HEK293 (cell line): ENCODE measurements around the gene OPHN1.

Experiments
- CTCF ChIA-PET: fragments of 350-600 bp; formaldehyde crosslinking; extraction: SDS; loops from one replicate; lab custom pipeline; 2021; ENCODE audit warnings: antibody characterized with exemption; lab: Yijun Ruan, JAX
- POLR2A ChIA-PET: fragments of 300-600 bp; formaldehyde crosslinking; extraction: SDS; loops from one replicate; lab custom pipeline; 2020; ENCODE audit warnings: antibody characterized with exemption, inconsistent platforms; lab: Yijun Ruan, JAX
- H3K27ac ChIP-seq: fragments of 200-500 bp; sonication (Bioruptor generic); 2 replicates; pipeline ENCODE4 v1.5.1; 2014; ENCODE audit warnings: low read depth, low read length, control low read depth, inconsistent platforms; ENCODE audit errors: extremely low read depth
- H3K36me3 ChIP-seq, 2 experiments: fragments of 200-500 bp in 1 of 2; sonication (Bioruptor generic) in 1 of 2; 1 replicate in 1 of 2; 2 replicates in 1 of 2; pipeline ENCODE4 v1.5.1; 2014 to 2017; ENCODE audit warnings: inconsistent platforms in 2 of 2, low read length in 2 of 2; ENCODE audit not compliant: control insufficient read depth in 2 of 2, insufficient read depth in 1 of 2
- H3K4me1 ChIP-seq: fragments of 200-500 bp; sonication (Bioruptor generic); 2 replicates; pipeline ENCODE4 v1.5.1; 2014; ENCODE audit warnings: mild to moderate bottlenecking, low read length, inconsistent platforms; ENCODE audit not compliant: control insufficient read depth, insufficient read depth
- H3K4me3 ChIP-seq: 2 replicates; pipeline ENCODE4 v1.5.1; 2011; ENCODE audit warnings: low read depth, mild to moderate bottlenecking, control low read depth, low read length, moderate library complexity
- H3K9me3 ChIP-seq: fragments of 200-500 bp; sonication (Bioruptor generic); 2 replicates; pipeline ENCODE4 v1.5.1; 2014; ENCODE audit warnings: low read depth, low read length, inconsistent platforms; ENCODE audit not compliant: control insufficient read depth, insufficient read depth
- ATF2 ChIP-seq: fragments of 450-650 bp; formaldehyde crosslinking; IDR thresholded peaks from 2 replicates; pipeline ENCODE4 v1.5.1; 2016; ENCODE audit warnings: missing biosample characterization, missing genetic modification characterization, low read depth
- GLI2 ChIP-seq: fragments of 450-650 bp; formaldehyde crosslinking; IDR thresholded peaks from 2 replicates; pipeline ENCODE4; 2017; ENCODE audit warnings: missing biosample characterization, missing genetic modification characterization, low read depth, borderline replicate concordance
- PRDM1 ChIP-seq: fragments of 450-650 bp; formaldehyde crosslinking; IDR thresholded peaks from 2 replicates; pipeline ENCODE4; 2016; ENCODE audit warnings: missing biosample characterization, missing genetic modification characterization
- PRDM10 ChIP-seq: fragments of 450-650 bp; formaldehyde crosslinking; IDR thresholded peaks from 2 replicates; pipeline ENCODE4 v1.5.1; 2016; ENCODE audit warnings: missing biosample characterization, missing genetic modification characterization
- TRIM28 ChIP-seq: IDR thresholded peaks from 2 replicates; pipeline ENCODE4 v1.6.1; 2011; ENCODE audit warnings: low read length, control low read depth, borderline replicate concordance
- ZBTB17 ChIP-seq: fragments of 450-650 bp; formaldehyde crosslinking; IDR thresholded peaks from 2 replicates; pipeline ENCODE4 v1.5.1; 2016; ENCODE audit warnings: missing biosample characterization, missing genetic modification characterization
- ZNF132 ChIP-seq: fragments of 450-650 bp; formaldehyde crosslinking; IDR thresholded peaks from 2 replicates; pipeline ENCODE4 v1.5.1; 2017; ENCODE audit warnings: missing biosample characterization, missing genetic modification characterization, borderline replicate concordance
- ZNF140 ChIP-seq: fragments of 450-650 bp; formaldehyde crosslinking; IDR thresholded peaks from 2 replicates; pipeline ENCODE4 v1.5.1; 2016; ENCODE audit warnings: missing biosample characterization, missing genetic modification characterization
- ZNF16 ChIP-seq: fragments of 450-650 bp; formaldehyde crosslinking; IDR thresholded peaks from 2 replicates; pipeline ENCODE4 v1.5.1; 2016; ENCODE audit warnings: low read depth, missing biosample characterization, missing genetic modification characterization
- ZNF175 ChIP-seq: fragments of 450-650 bp; formaldehyde crosslinking; IDR thresholded peaks from 2 replicates; pipeline ENCODE4 v1.5.1; 2016; ENCODE audit warnings: missing biosample characterization, missing genetic modification characterization
- ZNF2 ChIP-seq: fragments of 450-650 bp; formaldehyde crosslinking; IDR thresholded peaks from 2 replicates; pipeline ENCODE4 v1.5.1; 2016; ENCODE audit warnings: missing biosample characterization, missing genetic modification characterization
- ZNF311 ChIP-seq: fragments of 450-650 bp; formaldehyde crosslinking; IDR thresholded peaks from 2 replicates; pipeline ENCODE4 v1.5.1; 2017; ENCODE audit warnings: missing biosample characterization, missing genetic modification characterization, borderline replicate concordance
- ZNF398 ChIP-seq: fragments of 450-650 bp; formaldehyde crosslinking; IDR thresholded peaks from 2 replicates; pipeline ENCODE4 v1.5.1; 2017; ENCODE audit warnings: missing biosample characterization, missing genetic modification characterization
- ZNF423 ChIP-seq: fragments of 450-650 bp; formaldehyde crosslinking; IDR thresholded peaks from 2 replicates; pipeline ENCODE4 v1.5.1; 2016; ENCODE audit warnings: missing biosample characterization, missing genetic modification characterization
- ZNF510 ChIP-seq: fragments of 450-650 bp; formaldehyde crosslinking; IDR thresholded peaks from 2 replicates; pipeline ENCODE4 v1.5.1; 2018; ENCODE audit warnings: mild to moderate bottlenecking, missing genetic modification characterization, missing biosample characterization; ENCODE audit not compliant: insufficient replicate concordance
- ZNF513 ChIP-seq: fragments of 450-650 bp; IDR thresholded peaks from 2 replicates; pipeline ENCODE4 v1.5.1; 2018; ENCODE audit warnings: missing biosample characterization, missing genetic modification characterization
- ZNF530 ChIP-seq: fragments of 450-650 bp; formaldehyde crosslinking; IDR thresholded peaks from 2 replicates; pipeline ENCODE4 v1.5.1; 2016; ENCODE audit warnings: low read depth, missing biosample characterization, missing genetic modification characterization
- ZNF555 ChIP-seq: fragments of 450-650 bp; formaldehyde crosslinking; conservative IDR thresholded peaks from 2 replicates; pipeline ENCODE4 v1.5.1; 2017; ENCODE audit warnings: missing biosample characterization, mild to moderate bottlenecking, missing genetic modification characterization, inconsistent platforms
- ZNF580 ChIP-seq: fragments of 450-650 bp; formaldehyde crosslinking; IDR thresholded peaks from 2 replicates; pipeline ENCODE4 v1.5.1; 2016; ENCODE audit warnings: missing biosample characterization, missing genetic modification characterization
- ZNF629 ChIP-seq: fragments of 450-650 bp; formaldehyde crosslinking; IDR thresholded peaks from 2 replicates; pipeline ENCODE4 v1.5.1; 2017; ENCODE audit warnings: missing biosample characterization, missing genetic modification characterization
- ZNF658 ChIP-seq: fragments of 450-650 bp; formaldehyde crosslinking; IDR thresholded peaks from 2 replicates; pipeline ENCODE4; 2016; ENCODE audit warnings: missing biosample characterization, missing genetic modification characterization
- ZNF660 ChIP-seq: fragments of 450-650 bp; IDR thresholded peaks from 2 replicates; pipeline ENCODE4 v1.5.1; 2018; ENCODE audit warnings: missing biosample characterization, mild to moderate bottlenecking, missing genetic modification characterization
- ZNF768 ChIP-seq: fragments of 450-650 bp; formaldehyde crosslinking; IDR thresholded peaks from 2 replicates; pipeline ENCODE4 v1.5.1; 2018; ENCODE audit warnings: missing biosample characterization, mild to moderate bottlenecking, missing genetic modification characterization
- ZNF776 ChIP-seq: fragments of 450-650 bp; formaldehyde crosslinking; IDR thresholded peaks from 2 replicates; pipeline ENCODE4 v1.5.0; 2017; ENCODE audit warnings: missing biosample characterization, missing genetic modification characterization, borderline replicate concordance
- ZSCAN30 ChIP-seq: fragments of 450-650 bp; IDR thresholded peaks from 2 replicates; pipeline ENCODE4 v1.5.1; 2018; ENCODE audit warnings: missing biosample characterization, mild to moderate bottlenecking, missing genetic modification characterization, moderate library complexity
- ZXDB ChIP-seq: fragments of 450-650 bp; formaldehyde crosslinking; IDR thresholded peaks from 2 replicates; pipeline ENCODE4 v1.5.1; 2016; ENCODE audit warnings: missing biosample characterization, missing genetic modification characterization

OPHN1 gene

GRCh38 chrX:68440442-68440841, 7.1 kb upstream of the OPHN1 start:
- TF ChIP-seq ZBTB17 (tag by site-specific recombination) (0 out of 2 replicates have a peak, but pooled peaks have one; percentile 13), ZNF513 (tag by site-specific recombination) (0 out of 2 replicates have a peak, but pooled peaks have one; percentile 13), ZNF398 (tag by site-specific recombination) (peak; percentile 49), ZNF629 (tag by site-specific recombination) (peak; percentile 65), ZNF510 (tag by site-specific recombination) (no peak), ZNF555 (tag by site-specific recombination) (no peak), ATF2 (tag by site-specific recombination) (peak; percentile 65), PRDM10 (tag by site-specific recombination) (peak; percentile 28; the same call in 1 of the 2 replicates), PRDM1 (0 out of 2 replicates have a peak, but pooled peaks have one; percentile 26), ZNF658 (tag by site-specific recombination) (no peak), ZXDB (0 out of 2 replicates have a peak, but pooled peaks have one; percentile 5), ZNF768 (tag by site-specific recombination) (0 out of 2 replicates have a peak, but pooled peaks have one; percentile 49)
- peak overlapping the region; percentile 19; the same call in 1 of the 2 replicates for H3K27ac ChIP-seq
- H3K4me3 ChIP-seq: no peak overlapping the region
- POLR2A ChIA-PET: interaction anchor here (0.7 kb wide), 2 partner anchors 28 to 1442 kb away, joined by 4 read pairs; no protein-coding TSS in a partner anchor
- H3K9me3 ChIP-seq: no peaks in the 10 kb centered on the region
- CTCF ChIA-PET: interaction anchor here (1.6 kb wide), 1 partner anchor 50 kb away, joined by 4 read pairs; no protein-coding TSS in a partner anchor
- no peaks in the 10 kb centered on the region for H3K36me3 ChIP-seq
- peaks cover 14% of the 10 kb centered on the region for H3K4me1 ChIP-seq

- Histone ChIP-seq H3K9me3 (no peaks in the 10 kb centered on the region), H3K36me3 (no peaks in the 10 kb centered on the region), H3K4me1 (peaks cover 14% of the 10 kb centered on the region), H3K4me3 (no peak overlapping the region), H3K27ac (no peak overlapping the region)
- POLR2A ChIA-PET: interaction anchor here (0.7 kb wide), 2 partner anchors 11 to 14 kb away, joined by 3 read pairs; no protein-coding TSS in a partner anchor
- CTCF ChIA-PET: interaction anchor here (0.8 to 1.1 kb wide), 2 partner anchors 21 to 23 kb away, joined by 3 read pairs; no protein-coding TSS in a partner anchor
- TF ChIP-seq ZNF132 (tag by site-specific recombination) (no peak), ZNF2 (tag by site-specific recombination) (no peak), ZNF16 (tag by site-specific recombination) (no peak), ZNF776 (tag by site-specific recombination) (no peak), ZNF629 (tag by site-specific recombination) (no peak), ZNF660 (tag by site-specific recombination) (no peak), ZNF311 (no peak), ZNF580 (tag by site-specific recombination) (no peak), GLI2 (tag by site-specific recombination) (no peak), ZNF423 (tag by site-specific recombination) (no peak), TRIM28 (no peak), ZNF530 (no peak), ZNF140 (no peak), ZSCAN30 (no peak), ZNF175 (tag by site-specific recombination) (no peak)
Measured at GRCh38 chrX:68439341-68439740, 6.0 kb upstream of the OPHN1 start.
